DMS 273 (cell line): Measurements from ENCODE around the gene OTUB1.

ENCODE experiments used
- DNase-seq: peaks from one replicate; lab custom pipeline; 2025; ENCODE audit not compliant: unreplicated experiment; lab: John Stamatoyannopoulos, UW

The OTUB1 gene

DNA sequence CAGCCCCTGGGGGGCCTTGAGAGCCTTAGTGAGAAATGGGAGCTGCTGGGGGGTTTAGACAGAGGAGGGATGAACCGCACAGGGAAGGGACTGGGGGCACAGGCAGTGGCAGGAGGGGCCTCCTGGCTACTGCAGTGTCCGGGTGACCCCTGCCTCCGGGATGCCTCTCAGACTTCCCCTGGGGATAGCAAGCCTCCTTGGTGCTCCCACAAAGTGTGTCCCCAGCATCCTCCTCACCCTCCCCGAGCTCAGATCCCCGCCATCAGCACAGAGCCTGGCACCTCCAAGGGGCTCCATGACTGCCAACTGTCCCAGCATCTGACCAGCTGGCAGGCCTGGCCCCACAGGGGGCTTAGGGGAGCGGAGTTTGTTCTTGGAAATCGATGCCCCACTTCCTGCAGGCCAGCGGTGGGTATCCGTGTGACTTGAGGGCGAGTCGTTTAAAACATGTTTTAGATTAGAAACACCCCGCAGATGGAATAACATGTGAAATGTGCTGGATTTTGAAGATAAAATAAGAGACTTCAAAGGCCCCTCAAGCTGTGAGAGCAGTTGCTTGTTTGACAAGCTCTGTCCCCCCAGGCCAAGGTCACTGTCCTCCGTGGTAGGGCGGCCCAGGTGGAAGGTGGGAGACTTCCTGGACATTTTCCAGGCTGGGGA lies 36.0 kb downstream of the OTUB1 start:
- peak; percentile 35 for DNase-seq

DNA sequence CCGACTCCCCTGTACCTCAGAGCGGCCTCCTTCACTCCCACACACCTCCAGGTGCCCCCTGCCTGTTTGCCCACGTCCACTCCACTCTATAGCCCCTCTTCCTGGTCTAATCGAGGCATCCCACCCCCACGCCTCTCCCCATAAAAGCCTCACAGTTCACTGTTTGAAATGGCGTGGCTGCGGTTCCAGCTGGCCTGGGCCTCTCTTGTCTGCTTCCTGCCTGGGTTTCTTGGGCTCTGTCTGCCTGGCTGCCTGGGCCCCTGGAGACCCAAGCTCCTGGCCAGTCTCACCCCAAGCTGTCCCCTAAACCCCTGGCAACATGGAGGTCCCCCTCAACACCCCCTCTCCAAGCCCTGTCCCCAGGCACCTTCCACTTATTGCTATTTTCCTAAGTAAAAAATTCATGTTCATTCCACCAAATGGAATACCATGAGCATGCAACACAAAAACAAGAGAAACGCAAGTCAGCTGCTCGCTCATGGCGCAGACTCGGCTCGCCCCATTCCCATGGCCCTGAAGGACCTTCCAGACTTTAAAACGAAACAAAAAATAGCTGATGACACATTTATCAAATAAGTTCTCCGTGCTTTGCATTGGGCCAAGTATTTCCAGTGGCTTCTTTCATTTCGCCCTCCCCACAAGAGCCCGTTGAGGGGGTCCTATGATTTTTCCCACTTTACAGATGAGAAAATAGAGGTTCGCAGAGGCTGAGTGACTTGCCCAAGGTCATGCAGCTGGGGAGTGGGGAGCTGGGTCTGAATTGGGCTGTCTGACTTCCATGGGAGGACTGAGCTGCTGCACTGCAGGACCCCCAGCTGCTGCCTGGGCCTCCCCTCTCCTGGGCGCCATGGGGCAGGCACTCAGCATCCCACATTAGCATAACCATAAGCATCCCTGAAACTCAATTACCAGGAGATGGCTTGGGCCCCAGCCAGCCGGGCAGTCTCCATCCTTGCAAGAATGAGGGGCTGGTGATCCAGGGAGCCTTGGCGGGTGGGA lies 37.8 kb downstream of the OTUB1 start:
- DNase-seq = no peak

DNA sequence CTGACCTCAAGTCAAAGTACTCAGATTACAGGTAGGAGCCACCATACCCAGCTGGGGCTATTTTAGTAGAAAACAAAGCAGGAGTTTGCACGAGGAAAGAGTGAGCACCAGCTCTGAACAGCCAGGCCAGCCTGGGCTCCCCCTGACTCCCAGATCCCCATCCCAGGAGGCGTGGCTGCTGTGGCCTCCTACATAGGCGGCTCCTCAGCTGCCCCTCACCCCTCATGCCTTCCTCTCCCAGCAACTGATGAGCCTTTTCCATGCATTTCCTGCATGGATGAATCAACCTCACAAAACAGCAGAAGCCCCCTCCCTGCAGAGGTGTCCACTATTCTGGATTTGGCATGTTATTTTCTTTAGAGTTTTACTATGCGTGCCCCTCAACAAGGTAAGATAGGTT lies 39.0 kb downstream of the OTUB1 start:
- peak; percentile 36 for DNase-seq

DNA sequence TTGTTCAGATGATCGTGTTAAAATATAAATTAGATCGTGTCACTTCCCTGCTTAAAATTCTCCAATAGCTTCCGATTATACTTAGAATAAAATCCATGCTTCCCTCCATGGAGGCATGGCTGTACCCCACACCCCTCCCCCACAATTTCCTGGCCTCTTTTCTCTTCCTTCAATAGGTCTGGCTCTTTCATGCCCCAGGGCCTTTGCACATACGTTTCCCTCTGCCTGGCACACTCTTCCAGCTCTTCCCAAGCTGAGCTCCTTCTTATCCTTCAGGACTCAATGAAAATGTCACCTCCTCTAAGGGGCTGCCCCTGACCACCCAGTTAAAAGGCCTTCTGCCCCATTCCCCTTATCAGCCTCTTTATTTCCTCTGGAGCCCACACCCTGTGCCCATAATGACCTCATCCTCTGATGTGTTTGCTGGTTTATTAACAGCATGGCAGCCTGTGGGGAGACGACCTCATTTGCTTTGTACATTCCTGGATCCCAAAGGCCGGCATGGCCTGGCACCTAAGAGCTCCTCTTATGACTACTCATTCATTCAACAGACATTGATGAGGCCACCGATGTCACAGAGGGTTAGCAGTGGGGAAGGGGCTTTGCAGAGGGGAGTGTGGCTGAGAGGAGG lies 40.5 kb downstream of the OTUB1 start:
- no peak for DNase-seq

DNA sequence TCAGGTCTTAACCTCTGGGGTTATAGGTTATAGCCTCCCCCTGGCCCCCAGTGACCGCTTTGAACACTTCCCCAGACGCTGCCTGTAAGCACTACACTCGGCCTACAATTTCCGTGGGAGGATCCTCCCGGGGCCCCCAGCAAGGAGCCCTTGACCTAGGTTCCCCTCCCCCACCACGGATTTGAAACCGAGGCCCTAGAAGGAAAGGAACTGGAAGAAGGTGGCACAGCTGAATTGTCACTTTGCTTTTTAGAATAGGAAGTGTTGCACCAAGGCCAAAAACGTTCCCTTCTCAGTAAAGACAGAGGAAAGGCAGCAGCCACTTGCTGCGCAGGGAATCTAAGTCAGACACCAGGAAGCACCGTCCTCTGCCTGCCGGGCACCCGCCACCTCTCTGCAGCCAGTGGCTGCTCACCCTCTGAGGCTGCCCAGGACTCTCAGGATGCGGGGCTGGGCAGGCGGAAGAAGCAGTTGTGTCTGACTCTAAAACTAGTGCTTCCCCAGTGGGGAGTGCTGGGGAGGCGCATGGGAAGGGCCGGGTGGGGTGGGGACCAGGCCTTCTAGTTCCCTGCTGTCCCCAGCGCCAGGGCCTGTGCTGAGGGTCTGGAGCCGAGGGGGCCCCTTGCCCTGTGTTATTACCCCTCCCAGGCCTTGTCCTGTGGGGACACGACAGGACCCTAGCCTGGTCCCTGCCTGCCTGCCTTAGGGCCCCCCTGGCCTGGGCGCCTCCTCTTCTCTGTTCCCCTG lies 41.6 kb downstream of the OTUB1 start:
- no peak for DNase-seq

DNA sequence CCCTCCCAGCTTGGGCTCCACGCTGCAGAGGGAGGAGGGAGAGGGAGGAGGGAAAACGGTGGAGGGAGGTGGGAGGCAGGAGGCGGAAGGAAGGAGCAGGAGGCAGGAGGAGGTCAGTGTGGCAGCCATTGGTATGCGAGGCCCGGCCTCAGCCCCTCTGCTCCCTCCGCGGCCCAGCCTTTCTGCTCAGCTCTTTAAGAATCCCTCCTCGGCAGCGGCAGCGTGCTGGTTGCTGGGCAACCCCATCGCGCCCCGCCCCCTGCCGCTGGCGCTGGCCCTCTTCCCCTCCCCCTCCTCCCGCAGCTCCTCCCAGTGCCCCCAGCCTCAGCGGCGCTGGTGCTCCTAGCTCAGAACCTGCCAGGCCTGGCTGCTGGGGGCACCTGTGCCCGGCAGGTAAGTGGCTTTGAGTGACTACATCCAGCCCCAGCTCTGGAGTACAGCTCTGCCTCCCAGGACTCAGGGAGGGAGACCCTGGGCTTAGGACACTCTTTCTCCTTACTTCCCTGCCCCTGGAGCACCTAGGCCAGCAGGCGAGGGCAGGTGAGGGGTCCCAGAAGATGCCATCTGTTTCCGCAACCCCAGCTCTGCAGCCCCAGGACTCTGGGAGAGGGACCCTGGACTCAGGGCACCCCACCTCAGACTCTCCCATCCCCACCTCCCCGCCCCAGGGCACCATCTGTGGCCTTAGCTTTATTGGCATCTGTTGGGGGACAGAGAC lies 42.3 kb downstream of the OTUB1 start:
- peak; percentile 32 for DNase-seq

DNA sequence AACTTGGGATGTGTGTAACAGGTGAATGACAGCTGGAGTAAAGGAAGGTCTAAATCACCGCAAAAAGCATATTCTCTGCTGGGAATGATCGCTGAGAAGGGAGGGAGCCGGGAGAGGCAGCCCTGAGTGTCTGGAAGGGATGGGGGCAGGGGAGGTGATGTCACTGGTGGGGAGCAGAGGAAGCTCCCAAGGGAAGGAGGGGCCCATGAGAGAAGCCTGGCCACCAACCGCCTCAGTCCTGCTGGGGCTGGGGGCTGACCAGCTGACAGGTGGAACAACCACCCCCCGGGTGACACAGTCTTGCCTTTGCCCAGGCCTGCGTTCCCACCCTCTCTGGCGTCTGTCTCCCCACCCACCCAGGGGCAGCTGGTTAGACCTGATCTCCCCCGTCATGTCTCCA lies 43.5 kb downstream of the OTUB1 start:
- no peak for DNase-seq

DNA sequence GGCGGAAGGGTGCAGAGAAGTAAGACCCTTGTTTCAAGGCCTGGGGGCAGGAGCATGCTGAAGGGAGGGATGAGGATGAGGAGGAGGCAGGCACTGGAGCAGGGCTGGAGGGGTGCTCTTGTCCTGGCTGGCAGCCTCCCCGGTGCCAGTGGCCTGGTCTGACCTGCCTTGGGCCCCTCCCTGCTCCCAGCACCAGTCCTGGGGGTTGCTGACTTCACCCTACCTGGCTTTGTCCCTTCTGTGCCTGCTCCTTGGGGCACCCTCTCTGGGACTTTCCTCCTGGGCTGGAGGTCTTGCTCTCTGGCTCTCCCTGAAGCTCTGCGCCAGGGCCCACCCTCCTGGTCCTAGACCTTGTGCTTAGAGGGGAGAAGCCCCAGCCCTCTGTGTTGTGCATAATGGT lies 44.8 kb downstream of the OTUB1 start:
- DNase-seq = no peak

DNA sequence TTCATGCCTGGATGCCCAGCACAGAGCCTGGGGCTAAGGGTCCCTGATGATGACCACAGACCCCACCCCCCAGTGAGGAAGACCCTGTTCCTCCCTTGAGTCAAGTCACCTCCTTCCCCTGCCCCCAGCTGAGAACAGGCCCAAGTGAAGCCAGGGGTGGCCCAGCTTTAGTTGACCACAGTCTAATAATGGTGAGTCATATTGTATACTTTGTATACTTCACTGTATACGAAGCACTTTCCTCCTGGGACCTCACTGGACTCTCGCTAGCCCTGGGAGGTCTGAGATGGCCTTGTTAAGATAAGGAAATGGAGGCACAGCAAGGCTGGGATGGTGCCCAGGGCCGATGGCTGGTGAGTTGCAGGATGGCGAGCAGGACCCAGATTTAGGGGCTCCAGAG lies 45.8 kb downstream of the OTUB1 start:
- DNase-seq = no peak

DNA sequence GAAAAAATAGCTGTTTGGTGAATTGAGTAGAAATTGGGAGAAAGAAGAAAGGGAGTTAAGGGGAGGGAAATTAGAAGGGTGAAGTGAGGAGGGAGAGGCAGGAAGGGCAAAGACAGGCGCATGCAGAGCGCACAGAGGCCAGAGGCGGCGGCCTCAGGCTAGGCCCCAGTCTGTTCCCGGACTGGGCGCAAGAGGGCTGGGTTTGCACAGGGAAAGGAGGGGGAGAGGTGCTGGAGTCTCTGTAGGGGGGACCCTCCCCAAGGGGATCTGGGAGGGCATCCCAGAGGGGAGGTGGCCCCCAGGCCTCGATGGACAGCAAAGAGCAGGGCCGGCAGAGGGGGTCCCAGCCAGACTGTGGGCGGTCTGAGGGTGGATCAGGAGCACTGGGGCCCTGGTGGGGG lies 48.2 kb downstream of the OTUB1 start:
- no peak for DNase-seq

DNA sequence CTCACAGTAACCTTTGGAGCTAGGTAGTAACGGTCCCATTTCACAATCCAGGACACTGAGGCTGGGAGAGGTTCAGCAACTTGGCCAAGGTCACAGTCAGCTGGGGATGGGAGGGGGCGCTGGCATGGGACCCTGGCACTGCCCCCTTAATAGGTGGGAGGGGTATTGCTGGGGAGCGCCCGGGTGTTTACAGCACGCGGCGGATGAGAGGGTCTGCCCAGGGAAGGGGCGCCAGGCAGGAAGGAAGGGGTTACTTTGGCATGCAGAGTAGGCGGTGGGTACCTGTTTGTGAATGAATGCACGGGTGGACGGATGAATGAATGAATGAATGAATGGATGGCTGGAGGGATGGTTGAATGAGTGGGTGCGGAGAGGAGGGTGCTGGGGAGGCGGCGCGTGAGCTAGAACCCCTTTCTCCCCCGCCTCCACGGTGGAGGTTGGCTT lies 48.9 kb downstream of the OTUB1 start:
- no peak for DNase-seq

DNA sequence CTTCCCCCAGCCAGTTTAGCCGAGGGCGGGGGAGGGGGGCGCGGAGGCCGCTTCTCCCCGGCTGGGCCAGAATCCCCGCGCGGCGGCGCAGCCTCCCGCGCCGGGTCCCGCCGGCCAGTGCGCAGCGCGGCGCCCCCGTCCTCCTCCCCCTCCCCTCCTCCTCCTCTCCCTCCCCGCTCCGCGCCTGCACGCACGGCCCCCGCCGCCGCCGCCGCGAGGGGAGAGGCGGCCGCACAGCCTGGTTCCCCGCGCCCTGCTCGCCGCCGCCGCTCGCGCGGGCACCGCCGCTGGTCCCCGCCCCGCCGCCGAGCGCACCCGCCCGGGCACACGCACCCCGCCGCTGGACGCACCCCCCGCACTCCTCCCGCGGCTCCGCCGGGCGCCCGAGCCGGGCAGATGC lies 49.3 kb downstream of the OTUB1 start, which contains the start of gene FLRT1:
FLRT1 (plus strand) TSS at position 356 of the 400 bp plus-strand sequence. CDS start 80,337 bp downstream, outside the sequence.
- peak; percentile 53 for DNase-seq

DNA sequence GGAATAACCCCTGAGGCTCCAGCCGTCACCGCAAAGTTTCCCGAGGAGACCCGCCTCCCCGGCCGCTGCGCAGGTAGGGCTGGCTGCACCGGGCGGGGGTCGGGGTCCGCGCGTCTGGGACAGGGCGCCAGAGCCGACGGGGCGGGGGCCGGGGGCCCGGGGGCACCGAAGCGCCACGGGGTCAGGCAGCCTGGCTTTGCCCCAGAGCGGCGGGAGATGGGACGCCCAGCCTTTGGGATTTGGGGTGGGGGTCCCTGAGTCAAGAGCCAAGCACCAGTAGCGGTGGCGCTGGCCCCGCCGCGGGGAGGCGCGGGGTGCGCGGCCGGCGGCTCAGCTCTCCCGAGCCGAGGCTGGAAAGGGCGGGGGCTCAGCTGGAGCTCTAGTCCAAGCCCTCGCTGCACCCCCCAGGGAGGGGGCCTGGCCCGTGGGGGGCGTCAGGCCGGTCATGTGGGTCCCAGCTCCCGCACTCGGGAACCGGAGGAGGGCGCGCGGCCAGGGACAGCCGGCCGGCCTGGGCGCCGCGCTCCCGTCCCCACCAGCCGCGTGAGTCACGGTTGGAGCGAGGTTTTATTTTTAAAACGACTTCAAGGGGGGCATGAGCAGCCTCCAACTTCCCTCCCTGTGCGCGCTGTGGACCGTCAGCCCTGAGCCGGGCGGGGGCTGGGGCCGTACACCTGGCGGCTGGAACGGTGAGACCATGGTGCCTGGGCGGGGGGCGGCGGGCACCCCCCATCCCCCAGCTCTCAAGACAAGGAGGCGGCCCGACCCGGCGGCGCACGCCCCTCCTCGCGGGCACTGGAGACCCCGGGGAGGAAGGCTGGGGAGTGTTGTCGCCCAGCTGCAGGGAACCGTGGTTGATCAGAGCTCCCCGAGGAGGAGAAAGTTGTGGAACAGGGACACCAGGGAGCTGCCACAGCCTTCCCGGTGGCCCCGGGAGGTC lies 50.1 kb downstream of the OTUB1 start:
- DNase-seq = peak; percentile 65

DNA sequence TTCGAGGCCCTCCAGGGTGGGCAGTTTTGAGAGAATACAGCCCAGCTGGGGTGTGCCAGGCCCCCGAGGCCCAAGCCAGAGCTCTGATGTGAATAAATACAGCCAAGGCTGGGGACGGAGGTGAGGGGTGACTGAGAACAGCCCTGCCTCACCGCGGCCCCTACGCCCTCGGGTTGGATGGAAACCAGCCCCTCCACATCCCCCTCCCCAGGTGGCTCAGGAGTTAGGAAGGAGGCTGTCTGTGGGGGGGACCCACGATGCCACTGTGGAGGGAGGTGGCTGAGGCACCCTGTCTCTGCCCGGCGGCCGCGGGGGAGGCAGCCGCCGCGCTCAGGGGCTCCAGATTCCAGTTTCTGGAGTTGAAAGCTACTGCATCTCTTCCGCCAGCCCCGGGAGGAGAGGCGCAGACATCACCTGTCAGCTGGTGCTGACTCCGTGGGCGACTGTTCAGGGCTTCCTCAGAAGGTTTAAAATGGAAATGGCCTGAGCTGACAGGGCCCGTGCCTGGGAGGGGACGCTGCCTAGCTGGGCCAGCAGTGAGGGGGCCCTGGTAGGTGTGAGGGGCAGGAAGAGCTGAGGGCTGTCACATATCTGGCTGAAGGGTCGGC lies 50.9 kb downstream of the OTUB1 start:
- peak; percentile 44 for DNase-seq

DNA sequence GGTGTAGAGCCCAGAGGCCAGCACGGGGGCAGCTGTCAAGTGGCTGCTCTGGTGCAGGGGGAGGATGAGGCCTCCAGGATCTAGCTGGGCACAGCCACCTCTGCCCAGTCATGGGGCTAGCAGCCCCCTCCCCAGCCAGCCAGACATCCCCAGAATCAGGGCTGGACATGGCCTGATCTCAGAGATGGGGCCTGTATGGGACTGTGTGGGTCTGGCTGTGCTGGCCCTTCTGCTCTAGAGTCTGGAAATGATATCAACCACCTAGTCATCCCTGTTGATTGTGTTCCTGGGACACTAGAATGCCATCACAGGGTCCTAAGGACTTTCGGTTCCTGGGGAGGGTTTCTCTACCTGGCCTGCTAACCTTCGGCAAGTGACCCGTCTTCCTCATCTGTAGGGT lies 52.3 kb downstream of the OTUB1 start:
- no peak for DNase-seq

DNA sequence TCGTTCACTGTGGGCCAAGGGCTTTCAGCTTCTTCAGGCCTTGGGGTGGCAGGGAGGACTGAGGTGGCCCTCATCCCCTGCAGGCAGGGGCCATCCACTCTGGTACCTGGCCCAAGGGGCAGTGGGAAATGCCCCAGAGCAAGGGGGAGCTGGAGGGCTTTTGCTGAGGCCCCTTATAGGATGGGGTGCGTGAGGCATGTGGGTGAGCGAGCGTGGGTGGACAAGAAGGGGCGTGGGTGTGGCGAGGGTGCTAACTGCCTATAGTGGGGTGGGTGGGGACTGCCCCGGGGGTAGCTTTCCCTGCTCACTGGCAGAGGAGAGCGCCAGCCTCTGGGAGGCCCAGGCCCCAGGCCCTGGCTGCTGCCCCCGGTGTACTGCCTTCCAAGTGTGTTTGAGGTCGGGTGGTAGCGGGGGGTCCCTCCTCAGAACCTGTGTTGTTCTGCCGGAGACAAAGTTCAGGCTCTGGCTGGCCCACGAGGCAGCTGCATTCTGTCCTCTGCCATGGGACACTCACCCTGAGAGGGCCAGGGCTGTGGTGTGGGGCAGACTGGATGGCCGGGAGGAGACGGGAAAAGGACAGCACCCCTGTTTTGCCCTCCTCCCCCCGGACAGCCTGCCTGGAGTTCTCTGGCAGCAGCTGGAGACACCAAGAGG lies 52.9 kb downstream of the OTUB1 start:
- no peak for DNase-seq

DNA sequence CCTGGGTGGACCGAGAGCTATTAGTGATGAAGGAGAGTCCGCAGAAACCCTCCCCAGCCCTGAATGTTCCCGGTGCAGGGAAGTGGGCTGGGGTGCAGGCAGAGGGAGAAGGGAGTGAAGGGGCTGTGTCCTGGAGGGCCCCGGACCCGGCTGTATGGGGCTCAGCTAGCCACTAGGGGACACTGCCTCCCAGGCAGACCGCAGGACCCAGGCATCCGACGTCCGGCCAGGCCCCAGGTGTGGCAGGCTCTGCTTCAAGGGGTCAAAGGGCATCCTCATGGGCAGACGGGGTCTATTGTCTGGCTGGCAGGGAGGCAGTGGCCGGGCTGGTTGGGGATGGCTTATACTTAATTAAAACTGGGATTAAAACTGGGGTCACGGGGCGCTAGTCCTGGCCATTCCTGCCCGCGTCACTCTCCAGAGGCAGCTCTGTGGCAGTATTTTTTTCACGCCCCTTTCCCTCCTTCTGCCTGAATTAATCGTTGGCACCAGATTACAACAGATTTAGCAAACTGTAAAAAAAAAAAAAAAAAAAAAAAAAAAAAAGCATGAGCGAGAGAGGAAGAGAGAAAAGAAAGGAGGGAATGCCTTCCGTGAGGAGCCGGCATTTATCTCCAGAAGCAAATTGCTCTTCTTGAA lies 54.6 kb downstream of the OTUB1 start:
- no peak for DNase-seq

DNA sequence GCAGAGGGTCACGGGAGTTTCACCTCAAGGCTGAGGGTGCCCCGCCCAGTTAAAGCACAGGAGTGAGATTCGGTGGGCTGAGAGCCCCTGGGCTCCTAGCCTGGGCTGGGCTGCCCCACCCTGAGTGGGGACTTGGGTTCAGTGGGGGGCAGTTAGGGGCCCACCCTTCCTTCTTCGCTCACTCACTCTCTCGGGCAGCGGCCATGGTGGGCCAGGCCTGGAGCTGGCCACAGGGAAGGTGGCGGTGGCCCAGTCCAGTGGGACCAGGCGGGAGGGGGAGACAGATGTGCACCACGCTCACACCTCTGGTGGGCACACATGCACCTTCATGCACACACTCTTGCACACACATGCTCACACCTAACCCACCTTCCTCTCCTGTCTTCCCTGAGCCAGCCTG lies 55.6 kb downstream of the OTUB1 start:
- no peak for DNase-seq
